NCI-H82 treated with DMSO at 0.1 percent for 48 hours (cell line): ENCODE measurements around the gene CSDE1.
"Not testable (repeated sequence)": the region's sequence is repeated elsewhere in the genome, so short reads cannot be mapped to it uniquely, and the experiment has no call there.

ENCODE experiments used
- DNase-seq: peaks from one replicate; lab custom pipeline; 2025; ENCODE audit not compliant: unreplicated experiment; lab: John Stamatoyannopoulos, UW

CSDE1 gene

GRCh38 chr1:114757455-114758255 is at the start of gene CSDE1:
CSDE1 (minus strand) TSS chr1:114757984; CDS start chr1:114739890, 18,094 bp downstream.
- DNase-seq = peak; percentile 96

DNA sequence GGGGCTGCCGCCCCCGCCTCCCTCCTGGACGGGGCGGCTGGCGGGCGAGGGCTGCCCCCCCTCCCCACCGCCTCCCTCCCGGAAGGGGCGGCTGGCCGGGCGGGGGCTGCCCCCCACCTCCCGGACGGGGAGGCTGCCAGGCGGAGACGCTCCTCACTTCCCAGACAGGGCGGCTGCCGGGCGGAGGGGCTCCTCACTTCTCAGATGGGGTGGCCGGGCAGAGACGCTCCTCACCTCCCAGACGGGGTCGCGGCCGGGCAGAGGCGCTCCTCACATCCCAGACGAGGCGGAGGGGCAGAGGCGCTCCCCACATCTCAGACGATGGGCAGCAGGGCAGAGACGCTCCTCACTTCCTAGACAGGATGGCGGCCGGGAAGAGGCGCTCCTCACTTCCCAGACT is 46.7 kb upstream of the CSDE1 start:
- not testable (repeated sequence) for DNase-seq

GRCh38 chr1:114803001-114803400 is 45.2 kb upstream of the CSDE1 start:
- DNase-seq = no peak

DNA sequence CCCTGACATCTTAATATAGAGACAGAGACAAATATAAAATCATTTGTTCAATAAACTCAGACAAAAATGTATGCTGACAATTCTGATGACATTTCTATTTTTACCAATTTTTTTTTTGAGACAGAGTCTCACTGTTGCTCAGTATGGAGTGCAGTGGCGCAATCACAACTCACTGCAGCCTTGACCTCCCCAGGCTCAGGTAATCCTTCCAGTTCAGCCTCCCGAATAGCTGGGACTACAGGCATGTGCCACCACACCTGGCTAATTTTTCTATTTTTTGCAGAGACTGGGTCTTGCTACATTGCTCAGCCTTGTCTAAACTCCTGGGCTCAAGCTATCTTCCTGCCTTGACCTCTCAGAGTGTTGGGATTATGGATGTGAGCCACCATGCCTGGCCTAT is 36.3 kb upstream of the CSDE1 start:
- no peak for DNase-seq

GRCh38 chr1:114790581-114790980 is 32.8 kb upstream of the CSDE1 start:
- not testable (repeated sequence) for DNase-seq

- DNase-seq = not testable (repeated sequence)
These were observed 28.7 kb upstream of the CSDE1 start for GRCh38 chr1:114786440-114786839.

DNA sequence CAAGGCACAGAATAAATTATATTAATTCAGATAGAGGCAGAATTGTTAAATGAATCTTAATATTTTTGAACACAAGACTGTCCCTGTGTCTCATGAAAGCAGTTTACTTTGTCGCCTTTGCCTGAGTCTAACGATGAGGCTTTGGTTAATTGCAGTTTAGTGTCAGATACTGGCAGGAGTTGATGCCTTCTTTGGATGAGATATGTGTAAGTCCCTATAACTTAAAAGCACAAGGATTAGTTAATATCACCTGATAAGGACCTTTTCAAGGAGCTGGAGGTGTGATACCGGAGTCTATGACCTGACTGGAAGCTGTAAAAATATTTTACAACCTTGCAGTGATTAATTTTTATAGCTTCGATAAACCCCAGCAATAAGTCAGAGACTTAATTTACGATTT is 24.7 kb upstream of the CSDE1 start:
- no peak for DNase-seq

DNA sequence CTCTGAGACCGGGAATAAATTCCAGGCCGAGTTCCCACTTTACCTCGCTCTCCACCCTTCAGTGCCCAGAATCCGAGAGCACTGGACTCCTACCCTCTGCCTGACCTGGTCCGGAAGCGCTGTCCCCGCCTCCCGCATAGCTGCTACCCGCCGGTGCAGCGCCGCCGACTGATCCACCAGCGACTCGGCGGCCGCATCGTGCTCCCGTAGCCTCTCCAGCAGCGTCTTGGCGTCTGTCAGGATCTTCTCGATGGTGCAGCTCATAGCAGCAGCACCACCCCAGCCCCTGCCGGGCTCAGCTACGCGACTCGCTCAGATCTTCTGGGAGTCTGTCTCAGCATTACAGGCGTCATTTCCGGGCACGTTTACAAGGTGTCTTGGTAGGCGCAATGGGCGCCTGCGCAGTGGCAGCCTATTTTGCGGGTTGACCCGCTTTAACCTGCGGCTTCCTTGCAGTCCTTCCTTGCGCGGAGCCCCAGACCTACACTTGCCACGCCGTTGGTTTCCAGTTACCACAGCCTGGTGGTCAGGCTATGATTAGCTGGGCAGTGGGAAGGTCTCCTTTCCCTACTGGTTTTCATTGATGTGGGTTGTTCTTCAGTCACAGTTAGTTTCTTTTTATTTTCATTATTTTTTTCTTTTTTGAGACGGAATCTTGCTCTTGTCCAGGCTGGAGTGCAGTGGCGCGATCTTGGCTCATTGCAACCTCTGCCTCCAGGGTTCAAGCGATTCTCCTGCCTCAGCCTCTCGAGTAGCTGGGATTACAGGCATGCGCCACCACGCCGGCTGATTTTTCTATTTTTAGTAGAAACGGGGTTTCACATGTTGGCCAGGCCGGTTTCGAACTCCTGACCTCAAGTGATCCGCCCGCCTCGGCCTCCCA is 22.8 kb upstream of the CSDE1 start, which contains the start of gene SIKE1:
TSS of gene SIKE1 (minus strand) at position 342 of the 883 bp plus-strand sequence. CDS start at position 264, 78 bp downstream.
- peak; percentile 91 for DNase-seq

GRCh38 chr1:114779722-114780121 is 21.9 kb upstream of the CSDE1 start:
- no peak for DNase-seq

DNA sequence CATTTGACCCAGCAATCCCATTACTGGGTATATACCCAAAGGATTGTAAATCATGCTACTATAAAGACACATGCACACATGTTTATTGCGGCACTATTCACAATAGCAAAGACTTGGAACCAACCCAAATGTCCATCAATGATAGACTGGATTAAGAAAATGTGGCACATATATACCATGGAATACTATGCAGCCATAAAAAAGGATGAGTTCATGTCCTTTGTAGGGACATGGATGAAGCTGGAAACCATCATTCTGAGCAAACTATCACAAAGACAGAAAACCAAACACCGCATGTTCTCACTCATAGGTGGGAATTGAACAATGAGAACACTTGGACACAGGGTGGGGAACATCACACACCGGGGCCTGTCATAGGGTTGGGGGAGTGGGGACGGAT is 18.9 kb upstream of the CSDE1 start:
- DNase-seq = not testable (repeated sequence)

GRCh38 chr1:114771992-114772391 is 14.2 kb upstream of the CSDE1 start:
- DNase-seq = no peak

DNA sequence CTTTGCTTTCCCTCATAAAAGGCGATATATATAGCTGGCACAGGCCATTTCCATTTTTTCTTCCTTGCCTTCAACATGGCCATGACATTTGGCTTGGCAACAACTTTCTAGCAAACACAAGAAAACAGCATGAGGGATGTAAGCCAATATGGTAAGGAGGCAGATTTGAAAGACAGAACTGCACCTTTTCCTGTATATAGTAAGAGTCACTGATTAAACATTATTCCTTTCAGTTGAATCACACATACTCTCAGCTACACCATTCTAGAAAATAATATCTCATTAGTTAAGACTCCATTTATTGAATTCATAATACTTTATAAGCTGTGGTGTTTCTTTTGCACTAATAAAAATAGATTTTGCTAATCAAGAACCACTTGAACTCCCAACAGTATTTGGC is 13.2 kb upstream of the CSDE1 start:
- DNase-seq = no peak

DNA sequence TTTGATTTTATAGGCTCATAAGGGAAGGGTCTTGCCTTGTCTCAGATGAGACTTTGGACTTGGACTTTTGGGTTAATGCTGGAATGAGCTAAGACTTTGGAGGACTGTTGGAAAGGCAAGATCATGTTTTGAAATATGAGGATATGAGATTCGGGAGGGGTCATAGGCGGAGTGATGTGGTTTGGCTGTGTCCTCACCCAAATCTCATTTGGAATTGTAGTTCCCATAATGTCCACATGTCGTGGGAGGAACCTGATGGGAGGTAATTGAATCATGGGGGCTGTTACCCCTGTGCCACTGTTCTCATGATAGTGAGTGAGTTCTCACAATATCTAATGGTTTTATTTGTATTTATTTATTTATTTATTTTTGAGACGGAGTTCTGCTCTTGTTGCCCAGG is 6.9 kb upstream of the CSDE1 start:
- DNase-seq = no peak

DNA sequence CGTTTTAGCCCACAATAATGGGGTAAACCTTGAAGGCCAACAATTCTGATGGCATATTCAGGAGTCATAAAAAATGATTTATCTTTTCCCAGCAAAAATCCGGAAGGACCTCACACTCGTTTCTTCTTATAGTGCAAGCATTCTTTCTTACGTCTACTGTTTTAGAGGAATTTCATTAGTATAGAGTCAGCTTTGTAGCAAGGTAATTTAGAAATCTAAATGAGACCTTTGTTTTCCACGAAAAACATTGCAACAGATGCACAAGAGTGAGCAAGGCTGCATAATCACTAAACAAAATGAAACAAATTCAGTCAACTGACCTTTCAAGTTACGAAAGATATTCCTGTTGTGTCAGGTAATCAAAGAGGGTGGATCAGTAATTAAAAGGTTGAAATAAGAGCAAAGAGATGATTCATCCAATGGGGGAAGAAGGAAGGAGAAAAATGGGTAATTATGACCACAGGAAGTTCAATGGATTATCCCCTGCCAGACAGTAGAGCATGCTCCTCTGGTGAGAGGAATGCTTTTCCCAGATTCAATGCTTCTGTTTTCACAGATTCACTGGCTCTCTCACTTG is 560 bp upstream of the CSDE1 start:
- no peak for DNase-seq

DNA sequence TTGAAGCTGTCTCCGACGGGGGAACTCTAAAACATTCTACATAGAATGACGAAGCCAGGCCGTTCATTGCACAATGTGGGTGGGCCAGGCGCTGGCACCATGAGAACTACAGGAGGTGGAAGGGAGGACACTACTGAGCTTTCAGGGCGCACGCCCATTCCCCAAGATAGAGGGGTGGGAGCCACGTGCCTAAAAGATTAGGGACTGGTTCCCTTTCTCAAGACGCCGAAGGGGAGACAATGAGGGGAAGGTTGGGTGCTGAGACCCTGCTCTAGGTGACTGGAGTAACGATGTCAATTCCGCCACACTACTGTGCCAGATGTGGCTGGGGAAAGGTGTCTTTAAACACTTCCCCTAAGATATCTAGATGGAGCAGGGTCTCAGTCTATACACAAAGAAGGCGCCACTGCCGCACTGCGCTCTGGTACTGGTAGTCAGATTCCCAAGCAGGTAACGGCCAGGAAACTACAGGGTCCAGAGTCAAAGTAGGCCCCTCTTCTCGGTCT is 782 bp downstream of the CSDE1 start:
- DNase-seq = no peak

GRCh38 chr1:114756009-114756892 is 1.5 kb downstream of the CSDE1 start:
- DNase-seq = no peak

DNA sequence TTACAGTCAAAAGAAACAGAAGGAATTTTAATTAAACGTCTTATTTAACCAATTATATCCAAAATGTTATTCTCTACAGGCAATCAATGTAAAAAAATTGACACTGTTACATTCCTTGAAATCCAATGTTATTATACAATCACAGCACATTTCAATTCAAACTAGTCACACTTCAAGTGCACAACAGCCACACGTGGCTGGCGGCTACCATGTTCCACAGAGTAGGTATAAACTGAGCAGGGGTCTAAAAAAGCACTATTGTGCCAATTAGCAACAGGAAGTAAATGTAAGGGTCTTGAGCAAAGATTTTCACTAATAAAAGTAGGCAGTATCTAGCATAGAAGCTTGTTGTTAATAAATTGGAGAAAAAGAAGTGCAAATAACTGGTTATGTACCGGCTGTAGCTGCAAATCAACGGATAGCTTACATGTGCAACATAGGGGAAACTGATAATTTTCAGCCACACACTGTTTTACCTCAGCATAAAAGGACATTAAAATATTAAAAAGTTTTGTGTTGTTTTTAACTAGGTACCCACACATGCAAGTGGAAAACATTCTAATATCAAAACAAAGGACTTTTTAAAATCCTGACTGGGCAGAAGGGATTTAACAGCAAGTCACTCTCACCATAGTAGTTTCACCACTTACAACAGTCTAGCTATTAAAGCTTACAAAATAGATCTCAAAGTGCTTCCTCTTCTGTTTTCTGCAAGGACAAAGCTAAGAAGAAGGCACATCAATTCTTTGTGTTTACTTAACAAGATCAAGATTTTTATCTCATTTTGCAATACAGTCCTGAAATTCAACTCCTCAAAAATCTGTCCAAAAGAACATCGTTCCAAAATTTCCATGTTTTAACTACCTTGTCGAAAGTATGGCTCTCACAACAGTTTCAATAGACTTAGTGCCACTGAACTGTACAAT is 2.5 kb downstream of the CSDE1 start:
- DNase-seq = no peak

DNA sequence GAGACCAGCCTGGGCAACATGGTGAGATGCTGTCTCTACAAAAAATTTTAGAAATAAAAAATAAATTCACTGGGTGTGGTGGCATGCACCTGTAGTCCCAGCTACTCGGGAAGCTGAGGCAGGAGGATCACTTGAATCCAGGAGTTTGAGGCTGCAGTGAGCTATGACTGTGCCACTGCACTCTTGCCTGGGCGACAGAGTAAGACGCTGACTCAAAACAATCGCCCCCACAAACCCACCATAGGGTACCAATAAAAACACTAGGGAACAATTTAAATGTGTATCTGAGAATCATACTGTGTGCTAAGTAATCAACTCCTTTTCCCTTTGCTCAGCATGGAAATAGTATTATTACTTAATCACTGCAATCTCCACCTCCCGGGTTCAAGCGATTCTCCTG is 4.1 kb downstream of the CSDE1 start:
- DNase-seq = not testable (repeated sequence)

DNA sequence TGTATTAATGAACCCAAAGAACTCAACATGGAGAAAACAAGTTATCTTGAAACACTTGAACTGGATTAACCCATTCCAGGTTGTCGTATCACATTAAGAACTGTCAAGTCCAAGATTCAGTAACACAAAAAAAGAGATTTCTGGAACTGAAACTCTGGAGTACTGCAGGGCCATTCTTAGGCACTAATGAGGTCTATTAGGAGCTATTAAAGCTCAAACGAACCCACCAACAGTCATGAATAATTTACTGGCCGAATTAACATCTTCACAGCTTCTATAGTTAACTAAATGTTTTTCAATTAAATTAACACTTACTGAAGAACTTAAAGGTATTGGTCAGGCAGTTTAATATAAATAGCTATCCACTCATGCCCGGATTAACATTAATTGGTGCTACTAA is 4.6 kb downstream of the CSDE1 start:
- DNase-seq = no peak
